WTC11 (cell line): Measurements from ENCODE around the gene TEX35. TPM values are rescaled to one million over a fixed set of nuclear protein-coding genes. Genes with fewer than 3 reads are reported as not detected.

ENCODE experiments used
- ATAC-seq: fragments of 200-7000 bp; cut with Tn5 transposase; 2 replicates; pipeline ENCODE4 v1.10.0; 2021; ENCODE audit warnings: mild to moderate bottlenecking, moderate library complexity
- CTCF ChIA-PET: fragments of 300-600 bp; sonication (Branson Sonifier 250); formaldehyde crosslinking; loops from one replicate; lab custom pipeline; 2021; ENCODE audit warnings: antibody characterized with exemption; lab: Charles Lee
- POLR2A ChIA-PET: fragments of 350-600 bp; sonication (Branson Sonifier 250); formaldehyde crosslinking; loops from one replicate; lab custom pipeline; 2021; ENCODE audit warnings: antibody characterized with exemption; lab: Charles Lee
- DNase-seq: peaks from one replicate; pipeline ENCODE4 v3.0.0; 2021; ENCODE audit warnings: low spot score
- H3K27ac Mint-ChIP-seq: 2 replicates; pipeline ENCODE4 v1.8.0; 2021; ENCODE audit warnings: mixed read lengths
- H3K27me3 Mint-ChIP-seq: 2 replicates; pipeline ENCODE4 v1.8.0; 2021; ENCODE audit warnings: low read depth, mild to moderate bottlenecking, moderate library complexity, mixed read lengths
- H3K36me3 Mint-ChIP-seq: 2 replicates; pipeline ENCODE4 v1.8.0; 2021; ENCODE audit warnings: mixed read lengths
- H3K4me1 Mint-ChIP-seq: 2 replicates; pipeline ENCODE4 v1.8.0; 2022; ENCODE audit warnings: mixed read lengths
- H3K4me3 Mint-ChIP-seq: 2 replicates; pipeline ENCODE4 v1.8.0; 2021; ENCODE audit warnings: mild to moderate bottlenecking, moderate library complexity, mixed read lengths
- H3K9me3 Mint-ChIP-seq: 2 replicates; pipeline ENCODE4 v1.8.0; 2021; ENCODE audit warnings: mixed read lengths
- ELF4 ChIP-seq: sonication (generic); formaldehyde crosslinking; IDR thresholded peaks from 2 replicates; pipeline ENCODE4 v1.8.1; 2022; ENCODE audit warnings: low read depth, mild to moderate bottlenecking, moderate library complexity, missing genetic modification reagents
- ETV6 ChIP-seq: sonication (generic); formaldehyde crosslinking; IDR thresholded peaks from 2 replicates; pipeline ENCODE4 v1.8.1; 2022; ENCODE audit warnings: mild to moderate bottlenecking, missing genetic modification reagents
- GRHL2 ChIP-seq: fragments of 250-450 bp; sonication (Bioruptor Pico); IDR thresholded peaks from 2 replicates; pipeline ENCODE4 v1.8.0; 2022; ENCODE audit warnings: mild to moderate bottlenecking, moderate library complexity; ENCODE audit not compliant: insufficient replicate concordance, severe bottlenecking
- PRRX2 ChIP-seq: fragments of 250-450 bp; sonication (Bioruptor Pico); IDR thresholded peaks from 2 replicates; pipeline ENCODE4 v1.8.0; 2021; ENCODE audit warnings: mild to moderate bottlenecking
- SP1 ChIP-seq: sonication (generic); formaldehyde crosslinking; conservative IDR thresholded peaks from 2 replicates; pipeline ENCODE4 v1.8.1; 2022; ENCODE audit warnings: missing genetic modification reagents
- ZNF121 ChIP-seq: sonication (generic); formaldehyde crosslinking; IDR thresholded peaks from 2 replicates; pipeline ENCODE4 v1.8.0; 2023; ENCODE audit warnings: missing genetic modification reagents
- ZNF281 ChIP-seq: sonication (generic); formaldehyde crosslinking; IDR thresholded peaks from 2 replicates; pipeline ENCODE4 v1.8.0; 2023; ENCODE audit warnings: mild to moderate bottlenecking, missing genetic modification reagents
- ZNF317 ChIP-seq: sonication (generic); formaldehyde crosslinking; IDR thresholded peaks from 2 replicates; pipeline ENCODE4 v1.8.1; 2023; ENCODE audit warnings: low read depth, mild to moderate bottlenecking, moderate library complexity, missing genetic modification reagents, borderline replicate concordance
- total RNA-seq: library from RNA; stranded (reverse); gene quantifications from 3 replicates; pipeline ENCODE4 v1.2.3, GENCODE V29; 2021
- TF ChIP-seq, protein P1 (sequence below): sonication (generic); formaldehyde crosslinking; conservative IDR thresholded peaks from 2 replicates; pipeline ENCODE4 v1.8.1; 2022; ENCODE audit warnings: mild to moderate bottlenecking, missing genetic modification reagents
- TF ChIP-seq, protein P2 (sequence below): fragments of 250-450 bp; sonication (Bioruptor Pico); IDR thresholded peaks from 2 replicates; pipeline ENCODE4 v1.8.0; 2021; ENCODE audit warnings: mild to moderate bottlenecking
- TF ChIP-seq, protein P3 (sequence below): fragments of 200-600 bp; IDR thresholded peaks from 2 replicates; pipeline ENCODE4 v1.8.0; 2022; ENCODE audit warnings: antibody characterized with exemption
- TF ChIP-seq, protein P4 (sequence below): sonication (generic); formaldehyde crosslinking; IDR thresholded peaks from 2 replicates; pipeline ENCODE4 v1.8.0; 2022; ENCODE audit warnings: mild to moderate bottlenecking, missing genetic modification reagents

TEX35 gene
- total RNA-seq, 1 experiment from 2014 or later, result not detected

GRCh38 chr1:178498896-178499675 lies 13.8 kb upstream of the TEX35 start:
- Mint-ChIP-seq H3K4me1 (peaks cover 19% of the 10 kb centered on the region), H3K27me3 (no peaks in the 10 kb centered on the region; the same call in 1 of the 2 replicates), H3K36me3 (no peaks in the 10 kb centered on the region), H3K4me3 (no peak overlapping the region), H3K9me3 (no peaks in the 10 kb centered on the region), H3K27ac (no peak overlapping the region)
- CTCF ChIA-PET, result interaction anchor here (0.7 to 5.7 kb wide), 7 partner anchors 23 to 467 kb away, joined by 3 to 55 read pairs (median 14); no protein-coding TSS in a partner anchor
- TF ChIP-seq GRHL2 (CRISPR knock-in tag) (no peak), ETV6 (CRISPR knock-in tag) (no peak), ZNF281 (CRISPR knock-in tag) (no peak)
- TF ChIP-seq, protein P1, sequence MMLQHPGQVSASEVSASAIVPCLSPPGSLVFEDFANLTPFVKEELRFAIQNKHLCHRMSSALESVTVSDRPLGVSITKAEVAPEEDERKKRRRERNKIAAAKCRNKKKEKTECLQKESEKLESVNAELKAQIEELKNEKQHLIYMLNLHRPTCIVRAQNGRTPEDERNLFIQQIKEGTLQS (CRISPR knock-in tag), result no peak
- TF ChIP-seq, protein P2, sequence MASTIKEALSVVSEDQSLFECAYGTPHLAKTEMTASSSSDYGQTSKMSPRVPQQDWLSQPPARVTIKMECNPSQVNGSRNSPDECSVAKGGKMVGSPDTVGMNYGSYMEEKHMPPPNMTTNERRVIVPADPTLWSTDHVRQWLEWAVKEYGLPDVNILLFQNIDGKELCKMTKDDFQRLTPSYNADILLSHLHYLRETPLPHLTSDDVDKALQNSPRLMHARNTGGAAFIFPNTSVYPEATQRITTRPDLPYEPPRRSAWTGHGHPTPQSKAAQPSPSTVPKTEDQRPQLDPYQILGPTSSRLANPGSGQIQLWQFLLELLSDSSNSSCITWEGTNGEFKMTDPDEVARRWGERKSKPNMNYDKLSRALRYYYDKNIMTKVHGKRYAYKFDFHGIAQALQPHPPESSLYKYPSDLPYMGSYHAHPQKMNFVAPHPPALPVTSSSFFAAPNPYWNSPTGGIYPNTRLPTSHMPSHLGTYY (CRISPR knock-in tag), result no peak
- POLR2A ChIA-PET, result no interaction called here
- DNase-seq (no peak), ATAC-seq (peak; percentile 37)

DNA sequence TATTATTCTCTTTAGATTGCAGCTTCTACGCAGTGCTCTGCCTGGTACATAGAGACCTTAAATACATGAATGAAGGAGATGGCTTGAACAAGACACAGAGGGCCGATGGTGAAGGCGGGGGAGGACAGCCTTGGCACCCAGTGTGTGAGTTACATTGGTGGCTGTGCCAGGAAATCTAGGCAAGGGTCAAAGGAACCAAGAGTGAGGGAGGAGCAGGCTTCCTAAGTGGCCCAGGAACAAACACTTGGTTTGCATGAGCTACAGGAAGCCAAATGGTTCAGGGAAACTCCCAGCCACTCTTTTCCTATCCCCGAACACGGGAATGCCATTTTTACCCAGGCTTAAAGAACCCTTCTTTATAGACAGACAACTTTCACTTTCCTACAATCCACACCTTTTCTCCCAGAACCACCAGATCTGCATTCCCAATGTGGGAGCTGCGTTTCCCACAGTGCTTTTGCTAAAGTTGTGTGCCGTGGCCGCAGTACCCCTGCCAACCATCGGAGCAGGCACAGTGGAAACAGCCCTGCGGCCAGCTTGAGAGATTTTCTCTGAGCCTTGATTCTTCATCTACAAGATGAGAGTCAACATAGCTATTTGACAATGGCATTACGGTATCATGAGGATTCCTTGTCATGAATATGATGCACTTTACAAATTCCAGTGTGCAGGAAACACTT lies 12.7 kb upstream of the TEX35 start:
- H3K4me1 Mint-ChIP-seq, result peaks cover 16% of the 10 kb centered on the region
- ATAC-seq, result peak; percentile 33
- DNase-seq, result no peak
- H3K27ac Mint-ChIP-seq, result no peak overlapping the region
- no peak overlapping the region for H3K4me3 Mint-ChIP-seq
- TF ChIP-seq, protein P3, sequence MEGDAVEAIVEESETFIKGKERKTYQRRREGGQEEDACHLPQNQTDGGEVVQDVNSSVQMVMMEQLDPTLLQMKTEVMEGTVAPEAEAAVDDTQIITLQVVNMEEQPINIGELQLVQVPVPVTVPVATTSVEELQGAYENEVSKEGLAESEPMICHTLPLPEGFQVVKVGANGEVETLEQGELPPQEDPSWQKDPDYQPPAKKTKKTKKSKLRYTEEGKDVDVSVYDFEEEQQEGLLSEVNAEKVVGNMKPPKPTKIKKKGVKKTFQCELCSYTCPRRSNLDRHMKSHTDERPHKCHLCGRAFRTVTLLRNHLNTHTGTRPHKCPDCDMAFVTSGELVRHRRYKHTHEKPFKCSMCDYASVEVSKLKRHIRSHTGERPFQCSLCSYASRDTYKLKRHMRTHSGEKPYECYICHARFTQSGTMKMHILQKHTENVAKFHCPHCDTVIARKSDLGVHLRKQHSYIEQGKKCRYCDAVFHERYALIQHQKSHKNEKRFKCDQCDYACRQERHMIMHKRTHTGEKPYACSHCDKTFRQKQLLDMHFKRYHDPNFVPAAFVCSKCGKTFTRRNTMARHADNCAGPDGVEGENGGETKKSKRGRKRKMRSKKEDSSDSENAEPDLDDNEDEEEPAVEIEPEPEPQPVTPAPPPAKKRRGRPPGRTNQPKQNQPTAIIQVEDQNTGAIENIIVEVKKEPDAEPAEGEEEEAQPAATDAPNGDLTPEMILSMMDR, result peak; percentile 28; the same call in 1 of the 2 replicates
- TF ChIP-seq ZNF121 (CRISPR knock-in tag) (no peak), GRHL2 (CRISPR knock-in tag) (no peak)
- no peaks in the 10 kb centered on the region for H3K9me3 Mint-ChIP-seq
- no peaks in the 10 kb centered on the region; the same call in 1 of the 2 replicates for H3K27me3 Mint-ChIP-seq
- ChIA-PET CTCF (interaction anchor here (0.6 to 5.7 kb wide), 63 partner anchors 8 to 875 kb away, joined by 3 to 55 read pairs (median 5); partner anchors contain the start of genes RASAL2, SEC16B and TEX35), POLR2A (interaction anchor here (1.0 kb wide), 1 partner anchor 157 kb away, joined by 3 read pairs; no protein-coding TSS in a partner anchor)
- H3K36me3 Mint-ChIP-seq, result no peaks in the 10 kb centered on the region

DNA sequence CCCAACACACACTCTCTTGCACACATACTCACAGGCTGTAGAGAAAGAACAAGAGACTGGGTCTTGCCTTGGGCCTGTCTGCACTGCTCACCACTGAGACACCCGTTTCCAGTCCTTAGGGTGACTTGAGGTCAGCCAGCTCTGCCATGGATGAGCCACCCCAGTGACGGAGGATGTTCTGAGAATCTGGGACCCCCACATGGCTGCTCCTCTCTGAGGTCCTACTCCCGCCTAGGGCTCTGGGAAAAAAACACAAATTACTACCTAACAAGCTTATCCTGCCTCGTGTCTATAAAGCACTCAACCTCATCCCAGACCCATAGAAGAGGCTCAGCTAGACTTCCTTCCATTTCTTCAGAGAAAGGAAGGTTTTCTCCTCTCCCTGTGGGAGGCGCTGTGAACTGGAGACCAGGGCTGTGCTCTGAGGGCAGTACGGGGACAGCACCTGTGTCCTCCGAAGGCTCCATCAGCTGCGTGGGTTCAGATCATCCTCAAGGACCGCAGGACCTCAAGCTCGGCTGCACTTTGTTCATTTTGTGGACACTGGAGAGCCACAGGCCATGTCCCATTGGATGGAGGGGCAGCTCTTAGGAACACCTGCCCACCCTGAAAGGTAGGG lies 11.9 kb upstream of the TEX35 start:
- H3K27me3 Mint-ChIP-seq, result no peaks in the 10 kb centered on the region
- no peaks in the 10 kb centered on the region for H3K9me3 Mint-ChIP-seq
- no peak overlapping the region for H3K27ac Mint-ChIP-seq

More for the DNA sequence above, 11.9 kb upstream of the TEX35 start:
- Mint-ChIP-seq H3K36me3 (no peaks in the 10 kb centered on the region), H3K4me3 (no peak overlapping the region), H3K4me1 (peaks cover 13% of the 10 kb centered on the region)
- ChIA-PET CTCF (interaction anchor here (0.6 to 5.7 kb wide), 71 partner anchors 9 to 874 kb away, joined by 3 to 55 read pairs (median 5); partner anchors contain the start of genes RASAL2, SEC16B and TEX35), POLR2A (interaction anchor here (1.0 kb wide), 1 partner anchor 158 kb away, joined by 3 read pairs; no protein-coding TSS in a partner anchor)
- peak; percentile 41 for DNase-seq
- peak; percentile 43 for ATAC-seq
- TF ChIP-seq, protein P4, sequence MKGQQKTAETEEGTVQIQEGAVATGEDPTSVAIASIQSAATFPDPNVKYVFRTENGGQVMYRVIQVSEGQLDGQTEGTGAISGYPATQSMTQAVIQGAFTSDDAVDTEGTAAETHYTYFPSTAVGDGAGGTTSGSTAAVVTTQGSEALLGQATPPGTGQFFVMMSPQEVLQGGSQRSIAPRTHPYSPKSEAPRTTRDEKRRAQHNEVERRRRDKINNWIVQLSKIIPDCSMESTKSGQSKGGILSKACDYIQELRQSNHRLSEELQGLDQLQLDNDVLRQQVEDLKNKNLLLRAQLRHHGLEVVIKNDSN (CRISPR knock-in tag), result no peak
- no peak for TF ChIP-seq ZNF317 (CRISPR knock-in tag)
- TF ChIP-seq ELF4 (CRISPR knock-in tag), result no peak
- no peak for TF ChIP-seq SP1
- TF ChIP-seq PRRX2 (CRISPR knock-in tag), result no peak
